Measurements from ENCODE around the gene TEC.

GRCh38 chr4:48141048-48141447 lies 128.6 kb downstream of the TEC start:
- TF ChIP-seq CTCF (IDR thresholded peaks at IDR 0.05) (no peak), POLR2A (IDR thresholded peaks at IDR 0.05) (no peak), EP300 (IDR thresholded peaks at IDR 0.05) (no peak)
